Ectodermal cell (in vitro differentiated cells): Measurements from ENCODE around the gene FDXACB1. TPM values are rescaled to one million over a fixed set of nuclear protein-coding genes. Genes with fewer than 3 reads are reported as not detected.

Experiments used
- H3K27ac ChIP-seq: 2 replicates; pipeline ENCODE4 v1.7.0; 2013; ENCODE audit warnings: mild to moderate bottlenecking, low read depth, low read length; ENCODE audit not compliant: insufficient read depth, poor library complexity, severe bottlenecking
- H3K27me3 ChIP-seq: 2 replicates; pipeline ENCODE4 v1.7.0; 2013; ENCODE audit warnings: mild to moderate bottlenecking, low read length; ENCODE audit not compliant: insufficient read depth, control insufficient read depth, poor library complexity, severe bottlenecking
- H3K36me3 ChIP-seq: one replicate; pipeline ENCODE4 v1.7.0; 2013; ENCODE audit warnings: low read length; ENCODE audit not compliant: control insufficient read depth, insufficient read depth
- H3K4me1 ChIP-seq: one replicate; pipeline ENCODE4 v1.7.0; 2013; ENCODE audit warnings: low read length; ENCODE audit not compliant: control insufficient read depth, insufficient read depth
- H3K4me3 ChIP-seq: 2 replicates; pipeline ENCODE4 v1.7.0; 2013; ENCODE audit warnings: low read depth, low read length, control low read depth; ENCODE audit not compliant: insufficient read depth
- H3K9me3 ChIP-seq: 2 replicates; pipeline ENCODE4 v1.7.0; 2013; ENCODE audit warnings: mild to moderate bottlenecking, low read length, moderate library complexity; ENCODE audit not compliant: control insufficient read depth
- WGBS, 2 experiments: methylation state at CpG; one replicate each; pipeline ENCODE4 v1.1.7; 2013; ENCODE audit warnings: missing lambda C conversion rate in 2 of 2; 5-methylcytosine and 5-hydroxymethylcytosine counted together
- polyA plus RNA-seq, 4 experiments: library from polyadenylated mRNA; stranded (reverse); fragments of 50-300 nt; gene quantifications; one replicate each; pipeline ENCODE4 v1.2.3, GENCODE V29; 2013

The FDXACB1 gene, protein sequence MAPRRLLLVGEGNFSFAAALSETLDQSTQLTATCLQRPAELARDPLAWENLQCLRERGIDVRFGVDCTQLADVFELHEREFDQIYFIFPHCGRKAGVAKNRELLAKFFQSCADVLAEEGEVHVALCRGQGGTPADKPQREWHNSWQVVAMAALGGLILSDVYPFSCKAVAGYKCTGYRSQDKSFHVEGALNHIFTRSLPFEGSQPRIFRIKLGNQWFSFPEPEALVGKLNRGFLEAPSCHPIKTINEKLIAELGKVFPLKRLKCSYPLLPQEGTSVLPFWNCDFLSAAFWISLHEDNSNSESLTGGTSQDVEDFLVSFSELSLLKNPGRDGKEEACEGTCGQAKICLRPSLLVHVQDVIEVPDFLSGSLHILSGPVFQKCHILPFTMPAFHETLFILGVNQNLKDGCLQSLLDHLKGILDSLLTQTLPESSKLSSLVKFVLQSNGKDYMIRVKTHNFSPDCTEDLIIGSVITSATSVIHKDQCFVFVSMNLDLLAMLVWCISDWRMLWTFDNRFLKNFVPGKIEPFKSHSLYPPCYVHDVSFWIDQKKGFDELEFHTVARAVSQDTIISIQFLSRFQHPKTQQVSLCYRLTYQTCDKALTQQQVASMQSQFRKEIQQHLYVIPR
- polyA plus RNA-seq (2013, experiment 1 of 4) = 4.0 TPM
- polyA plus RNA-seq (2013, experiment 2 of 4) = 3.0 TPM
- polyA plus RNA-seq (2013, experiment 3 of 4) = 3.5 TPM
- polyA plus RNA-seq (2013, experiment 4 of 4) = 3.6 TPM

DNA sequence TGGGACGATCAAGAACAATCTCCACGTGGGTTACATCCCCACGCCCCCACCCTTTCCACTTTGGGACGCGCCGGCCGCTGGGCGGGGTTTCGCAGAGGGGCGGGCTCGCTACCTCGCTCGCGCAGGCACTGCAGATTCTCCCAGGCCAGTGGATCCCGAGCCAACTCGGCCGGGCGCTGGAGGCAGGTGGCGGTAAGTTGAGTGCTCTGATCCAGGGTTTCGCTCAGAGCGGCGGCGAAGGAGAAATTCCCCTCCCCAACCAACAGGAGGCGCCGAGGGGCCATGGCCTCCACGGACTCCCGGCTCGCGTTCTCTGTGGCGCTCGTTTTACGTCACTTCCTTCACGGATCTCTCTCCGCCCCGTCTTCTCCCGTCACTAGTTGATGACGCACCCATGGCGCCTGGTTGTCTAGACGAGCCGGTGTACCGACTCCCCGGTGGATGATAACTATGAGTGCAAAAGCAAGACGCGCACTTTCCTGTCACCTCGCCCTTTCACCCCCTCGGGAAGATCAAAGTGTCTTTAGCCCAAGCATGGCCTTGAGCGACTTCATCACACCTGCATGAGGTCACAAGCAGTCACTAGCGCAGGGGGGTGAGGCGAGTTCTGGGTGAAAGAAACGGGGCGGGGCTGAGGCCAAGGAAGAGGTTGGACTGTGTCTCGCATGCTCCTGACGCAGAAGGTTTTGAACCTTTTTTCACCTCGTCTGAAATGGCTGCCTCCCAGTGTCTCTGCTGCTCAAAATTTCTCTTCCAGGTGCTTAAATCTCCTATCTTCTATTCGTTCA, at the start of gene FDXACB1, which contains the start of gene CFAP68:
TSS of gene FDXACB1 (minus strand) at position 317 of the 788 bp plus-strand sequence. CDS start at position 284, 33 bp downstream.
TSS of gene CFAP68 (plus strand) at position 693 of the 788 bp plus-strand sequence. CDS start at position 713, 20 bp downstream.
- H3K4me1 ChIP-seq = peaks cover 6% of the 10 kb centered on the region
- no peaks in the 10 kb centered on the region for H3K9me3 ChIP-seq
- no peaks in the 10 kb centered on the region for H3K36me3 ChIP-seq
- H3K4me3 ChIP-seq = peak within 1 kb of the TSS; percentile 91
- peak within 1 kb of the TSS; percentile 97 for H3K27ac ChIP-seq
- H3K27me3 ChIP-seq = no peaks in the 10 kb centered on the region
- 0 to 1% methylated on average over 55 of the region's 55 CpGs for WGBS, 2 experiments

DNA sequence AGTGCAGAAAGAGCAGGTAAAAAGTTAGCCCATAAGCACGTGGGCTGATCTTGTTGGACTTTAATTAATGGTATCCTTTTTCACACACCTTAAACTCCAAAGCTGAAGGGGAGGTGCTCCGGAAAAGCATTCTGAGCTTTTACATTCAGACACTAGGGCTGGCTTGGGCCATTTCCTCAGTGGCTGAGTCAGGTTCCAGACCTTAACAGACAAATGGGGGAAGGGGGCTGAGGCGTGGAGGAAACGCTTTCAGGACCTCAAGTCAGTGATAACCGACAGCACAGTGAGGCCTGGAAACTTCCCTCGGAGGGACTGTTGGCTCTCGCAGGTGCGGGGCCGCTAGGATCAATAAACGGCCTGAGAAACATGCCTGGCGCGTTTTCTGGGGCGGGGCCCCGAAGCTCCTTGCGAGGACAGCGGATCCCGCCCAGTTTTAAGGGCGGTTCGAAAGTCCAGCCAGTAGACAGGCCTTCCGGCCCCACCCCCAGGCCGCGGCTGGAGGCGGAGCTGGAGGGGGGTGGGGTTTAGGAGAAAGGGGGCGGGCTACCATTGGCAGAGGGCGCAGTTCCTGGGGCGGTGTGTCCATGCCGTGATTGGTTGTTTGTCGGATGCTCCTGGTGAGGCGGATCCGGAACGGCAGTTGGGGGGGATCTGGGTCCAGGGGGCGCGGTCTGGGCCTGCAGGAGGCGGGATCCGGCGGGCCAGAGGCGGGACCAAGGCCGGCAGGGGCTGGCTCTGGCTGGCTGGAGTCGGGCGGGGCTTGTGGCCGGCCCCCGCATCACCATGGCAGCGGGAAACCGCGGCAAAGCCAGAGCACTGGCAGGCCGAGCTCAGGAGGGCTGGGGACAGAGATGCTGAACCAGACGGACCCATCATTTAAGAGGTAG, 47.8 kb upstream of the FDXACB1 start:
- Histone ChIP-seq H3K4me3 (peak overlapping the region; percentile 55), H3K9me3 (no peaks in the 10 kb centered on the region), H3K27ac (peak overlapping the region; percentile 37), H3K36me3 (no peaks in the 10 kb centered on the region), H3K27me3 (no peaks in the 10 kb centered on the region), H3K4me1 (peaks cover 11% of the 10 kb centered on the region)
- WGBS, 2 experiments = 1 to 2% methylated on average over 45 to 47 of the region's 47 CpGs

DNA sequence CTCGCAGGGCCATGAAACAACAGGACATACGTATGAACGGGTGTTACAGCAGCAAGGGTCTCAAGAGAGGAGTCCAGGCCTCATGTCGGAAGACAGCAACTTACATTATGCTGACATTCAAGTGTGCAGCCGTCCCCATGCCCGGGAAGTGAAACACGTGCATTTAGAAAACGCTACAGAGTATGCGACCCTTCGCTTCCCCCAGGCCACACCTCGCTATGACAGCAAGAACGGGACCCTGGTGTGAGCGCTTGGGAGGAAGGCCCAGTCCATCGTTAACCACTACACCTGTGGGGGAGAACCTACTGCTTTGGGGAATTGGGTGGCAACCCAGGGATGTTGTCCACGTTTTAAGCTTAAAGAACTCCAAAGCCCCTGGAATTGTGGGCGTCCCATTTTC, 47.0 kb upstream of the FDXACB1 start:
- Histone ChIP-seq H3K36me3 (no peaks in the 10 kb centered on the region), H3K27me3 (no peaks in the 10 kb centered on the region), H3K4me3 (peak overlapping the region; percentile 55), H3K4me1 (peaks cover 11% of the 10 kb centered on the region), H3K27ac (no peak overlapping the region), H3K9me3 (no peaks in the 10 kb centered on the region)
- WGBS, 2 experiments = 94 to 96% methylated on average over 16 of the region's 16 CpGs

DNA sequence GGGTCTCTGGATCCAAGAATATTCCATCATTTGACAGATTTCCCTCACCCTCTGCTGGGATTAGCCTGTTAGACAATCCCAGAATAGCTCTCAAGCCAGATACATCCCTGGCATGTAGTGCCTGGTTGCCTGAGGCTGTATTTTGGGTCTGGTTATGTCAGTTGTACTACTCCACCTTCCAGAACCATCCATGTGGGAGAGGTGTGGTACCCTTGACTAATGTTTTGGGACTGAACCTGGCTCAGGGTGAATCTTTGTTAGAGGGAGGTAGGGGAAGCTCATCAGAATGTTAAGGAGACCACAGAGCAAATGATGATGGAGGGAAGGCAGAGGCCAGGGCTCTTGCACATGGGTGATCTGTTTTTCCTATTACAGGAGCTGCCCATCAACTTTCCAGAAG, 45.0 kb upstream of the FDXACB1 start:
- peaks cover 11% of the 10 kb centered on the region for H3K4me1 ChIP-seq
- H3K27me3 ChIP-seq = no peaks in the 10 kb centered on the region
- H3K4me3 ChIP-seq = no peak overlapping the region
- no peak overlapping the region for H3K27ac ChIP-seq
- no peaks in the 10 kb centered on the region for H3K36me3 ChIP-seq
- no peaks in the 10 kb centered on the region for H3K9me3 ChIP-seq

DNA sequence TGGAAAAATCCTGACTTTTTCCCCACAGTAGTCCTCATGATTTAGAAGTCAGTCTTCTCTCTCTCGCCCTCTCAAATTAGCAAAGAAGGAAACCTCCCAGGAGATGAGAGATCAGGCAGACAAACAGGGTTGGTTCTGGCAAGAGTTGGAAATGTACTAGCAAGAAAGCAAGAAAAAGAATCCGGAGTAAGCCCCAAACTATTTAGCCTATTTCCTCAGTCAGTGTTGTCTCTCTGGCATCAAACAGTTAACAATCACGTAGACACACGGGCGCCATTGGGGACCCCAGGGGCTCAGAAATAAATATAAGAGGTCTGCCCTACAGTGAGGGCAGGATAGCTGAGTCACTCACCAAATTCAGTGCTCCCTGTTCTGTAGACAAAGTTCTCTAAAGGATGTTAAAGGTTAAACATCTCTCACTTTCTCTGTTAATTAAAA, 44.4 kb upstream of the FDXACB1 start:
- no peaks in the 10 kb centered on the region for H3K9me3 ChIP-seq
- 67 to 71% methylated on average over 5 of the region's 5 CpGs for WGBS, 2 experiments
- H3K27ac ChIP-seq = no peak overlapping the region
- H3K4me1 ChIP-seq = peaks cover 11% of the 10 kb centered on the region
- no peak overlapping the region for H3K4me3 ChIP-seq
- no peaks in the 10 kb centered on the region for H3K36me3 ChIP-seq
- H3K27me3 ChIP-seq = no peaks in the 10 kb centered on the region

DNA sequence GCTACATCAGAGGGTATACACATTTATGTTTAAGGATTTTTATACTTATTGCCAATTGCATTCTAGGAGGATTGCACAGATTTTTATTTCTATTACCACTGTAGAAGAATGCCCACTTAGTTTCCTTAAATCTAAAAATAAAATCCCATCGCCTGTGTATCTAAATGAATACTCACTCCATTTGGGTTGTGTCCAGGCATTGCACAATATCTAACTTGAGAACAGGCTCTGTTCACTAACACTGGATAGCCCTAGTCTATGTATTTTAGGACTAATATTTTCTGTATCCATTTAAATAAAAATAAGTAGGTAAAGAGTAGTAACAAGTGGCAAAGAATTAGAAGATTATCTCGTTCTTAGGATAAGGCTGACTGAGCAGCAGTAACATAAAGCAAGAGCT, 43.8 kb upstream of the FDXACB1 start:
- 82 to 85% methylated on average over 2 of the region's 2 CpGs for WGBS, 2 experiments
- Histone ChIP-seq H3K4me3 (no peak overlapping the region), H3K4me1 (peaks cover 11% of the 10 kb centered on the region)

DNA sequence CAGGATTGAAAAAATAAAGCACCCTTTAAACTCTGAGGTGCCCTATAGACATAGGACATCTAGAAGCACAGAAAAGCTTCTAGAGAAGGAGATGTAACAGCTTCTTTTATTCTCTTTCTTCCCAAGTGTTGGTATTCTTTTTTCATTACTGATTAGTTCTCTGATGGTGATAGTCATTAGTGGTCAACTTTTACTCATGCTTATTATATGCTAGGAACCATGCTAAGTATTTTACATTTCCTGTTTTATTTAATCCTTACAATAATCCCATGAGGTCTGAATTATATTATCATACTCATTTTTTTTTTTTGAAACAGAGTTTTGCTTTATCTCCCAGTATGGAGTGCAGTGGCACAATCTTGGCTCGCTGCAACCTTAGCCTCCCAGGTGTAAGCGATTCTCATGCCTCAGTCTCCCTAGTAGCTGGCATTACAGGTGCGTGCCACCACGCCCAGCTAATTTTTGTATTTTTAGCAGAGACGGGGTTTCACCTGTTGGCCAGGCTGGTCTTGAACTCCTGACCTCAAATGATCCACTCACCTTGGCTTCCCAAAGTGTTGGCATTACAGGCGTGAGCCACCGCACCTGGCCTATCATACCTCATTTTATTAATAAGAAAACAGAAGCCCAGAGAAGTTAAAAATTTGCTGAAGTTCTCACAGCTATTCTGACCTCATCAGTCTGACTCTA, 42.7 kb upstream of the FDXACB1 start:
- Histone ChIP-seq H3K9me3 (no peaks in the 10 kb centered on the region), H3K36me3 (no peaks in the 10 kb centered on the region), H3K4me3 (no peak overlapping the region), H3K27ac (no peak overlapping the region), H3K27me3 (no peaks in the 10 kb centered on the region), H3K4me1 (peaks cover 11% of the 10 kb centered on the region)
- 92 to 93% methylated on average over 7 of the region's 7 CpGs for WGBS, 2 experiments

More for the DNA sequence above, 43.8 kb upstream of the FDXACB1 start:
- Histone ChIP-seq H3K27ac (no peak overlapping the region), H3K27me3 (no peaks in the 10 kb centered on the region), H3K36me3 (no peaks in the 10 kb centered on the region), H3K9me3 (no peaks in the 10 kb centered on the region)

DNA sequence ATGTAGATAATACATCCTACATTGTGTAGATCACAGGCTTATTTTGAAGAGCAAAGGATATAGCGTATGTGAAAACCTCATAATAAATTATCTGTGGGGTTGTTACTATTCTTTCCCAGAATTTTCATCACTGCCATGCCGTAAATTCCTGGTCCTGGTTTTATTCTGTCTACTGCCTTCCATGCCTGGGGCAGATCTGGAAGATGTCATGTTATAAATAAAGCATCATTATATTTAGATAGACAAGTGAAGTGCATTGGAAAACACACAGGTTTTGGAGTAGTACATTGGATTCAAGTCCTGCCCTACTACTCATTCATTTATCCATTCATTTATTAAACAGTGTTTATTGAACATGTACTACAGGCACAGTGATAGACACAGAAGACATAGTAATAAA, 41.9 kb upstream of the FDXACB1 start:
- no peak overlapping the region for H3K4me3 ChIP-seq
- no peaks in the 10 kb centered on the region for H3K36me3 ChIP-seq
- no peaks in the 10 kb centered on the region for H3K27me3 ChIP-seq
- 90 to 100% methylated on average over 2 of the region's 2 CpGs for WGBS, 2 experiments
- no peak overlapping the region for H3K27ac ChIP-seq
- peaks cover 5% of the 10 kb centered on the region for H3K4me1 ChIP-seq
- H3K9me3 ChIP-seq = no peaks in the 10 kb centered on the region
